ENCODE measurements around the gene OR11H12. TPM values are rescaled to one million over a fixed set of nuclear protein-coding genes. Genes with fewer than 3 reads are reported as not detected.
"Not testable (repeated sequence)": the region's sequence is repeated elsewhere in the genome, so short reads cannot be mapped to it uniquely, and the experiment has no call there.

The OR11H12 gene
- not detected for polyA plus RNA-seq (2013)

GRCh38 chr14:18600817-18601216 is at the start of gene OR11H12:
TSS of gene OR11H12 (plus strand) at chr14:18601117. CDS start at chr14:18601117, 0 bp downstream.
- DNase-seq; H3K9me3 ChIP-seq (ENCODE audit: control extremely low read depth in 1 of 5, control insufficient read depth in 4 of 5, insufficient read depth in 2 of 5, low read depth in 1 of 5, low read length in 4 of 5); H3K36me3 ChIP-seq (ENCODE audit: control insufficient read depth in 4 of 4, insufficient read depth in 4 of 4, low read length in 3 of 4); POLR2A ChIA-PET; CTCF ChIA-PET; H3K27me3 ChIP-seq (replicated peaks in 2 of 5; ENCODE audit: control insufficient read depth in 4 of 5, insufficient read depth in 5 of 5, low read length in 4 of 5); H3K27ac ChIP-seq (ENCODE audit: insufficient read depth in 1 of 2, low read depth in 1 of 2, low read length in 2 of 2, poor library complexity in 1 of 2, severe bottlenecking in 2 of 2); H3K4me1 ChIP-seq (ENCODE audit: control extremely low read depth in 1 of 4, control insufficient read depth in 4 of 4, insufficient read depth in 4 of 4, low read length in 3 of 4); H3K4me3 ChIP-seq (ENCODE audit: control insufficient read depth in 1 of 7, extremely low read depth in 1 of 7, insufficient read depth in 4 of 7, low read depth in 2 of 7, low read length in 6 of 7): not testable (repeated sequence)
- no CpG with 5 or more reads among the region's 3 CpGs for WGBS (ENCODE audit: insufficient coverage)

- H3K27ac ChIP-seq (ENCODE audit: insufficient read depth in 1 of 2, low read depth in 1 of 2, low read length in 2 of 2, poor library complexity in 1 of 2, severe bottlenecking in 2 of 2); CTCF ChIA-PET; H3K27me3 ChIP-seq (replicated peaks in 2 of 5; ENCODE audit: control insufficient read depth in 4 of 5, insufficient read depth in 5 of 5, low read length in 4 of 5); POLR2A ChIA-PET; H3K36me3 ChIP-seq (ENCODE audit: control insufficient read depth in 4 of 4, insufficient read depth in 4 of 4, low read length in 3 of 4); H3K9me3 ChIP-seq (ENCODE audit: control extremely low read depth in 1 of 5, control insufficient read depth in 4 of 5, insufficient read depth in 2 of 5, low read depth in 1 of 5, low read length in 4 of 5); H3K4me1 ChIP-seq (ENCODE audit: control extremely low read depth in 1 of 4, control insufficient read depth in 4 of 4, insufficient read depth in 4 of 4, low read length in 3 of 4); H3K4me3 ChIP-seq (ENCODE audit: control insufficient read depth in 1 of 7, extremely low read depth in 1 of 7, insufficient read depth in 4 of 7, low read depth in 2 of 7, low read length in 6 of 7); DNase-seq: not testable (repeated sequence)
- 61% methylated on average over 6 of the region's 31 CpGs for WGBS (ENCODE audit: insufficient coverage)
These were observed 18.0 kb upstream of the OR11H12 start for GRCh38 chr14:18582908-18583307.

GRCh38 chr14:18626610-18627213 is 25.8 kb downstream of the OR11H12 start:
- WGBS (ENCODE audit: insufficient coverage) = no CpG with 5 or more reads among the region's 32 CpGs

GRCh38 chr14:18636066-18636465 is 35.1 kb downstream of the OR11H12 start:
- DNase-seq; H3K27ac ChIP-seq (ENCODE audit: insufficient read depth in 1 of 2, low read depth in 1 of 2, low read length in 2 of 2, poor library complexity in 1 of 2, severe bottlenecking in 2 of 2); H3K9me3 ChIP-seq (ENCODE audit: control extremely low read depth in 1 of 5, control insufficient read depth in 4 of 5, insufficient read depth in 2 of 5, low read depth in 1 of 5, low read length in 4 of 5); H3K4me3 ChIP-seq (ENCODE audit: control insufficient read depth in 1 of 7, extremely low read depth in 1 of 7, insufficient read depth in 4 of 7, low read depth in 2 of 7, low read length in 6 of 7); H3K36me3 ChIP-seq (ENCODE audit: control insufficient read depth in 4 of 4, insufficient read depth in 4 of 4, low read length in 3 of 4); H3K27me3 ChIP-seq (replicated peaks in 2 of 5; ENCODE audit: control insufficient read depth in 4 of 5, insufficient read depth in 5 of 5, low read length in 4 of 5); H3K4me1 ChIP-seq (ENCODE audit: control extremely low read depth in 1 of 4, control insufficient read depth in 4 of 4, insufficient read depth in 4 of 4, low read length in 3 of 4); CTCF ChIA-PET; POLR2A ChIA-PET: not testable (repeated sequence)
- WGBS (ENCODE audit: insufficient coverage) = no CpG with 5 or more reads among the region's 11 CpGs

More at GRCh38 chr14:18626610-18627213, 25.8 kb downstream of the OR11H12 start:
- H3K27me3 ChIP-seq (replicated peaks in 2 of 5; ENCODE audit: control insufficient read depth in 4 of 5, insufficient read depth in 5 of 5, low read length in 4 of 5); DNase-seq; H3K4me3 ChIP-seq (ENCODE audit: control insufficient read depth in 1 of 7, extremely low read depth in 1 of 7, insufficient read depth in 4 of 7, low read depth in 2 of 7, low read length in 6 of 7); CTCF ChIA-PET; H3K36me3 ChIP-seq (ENCODE audit: control insufficient read depth in 4 of 4, insufficient read depth in 4 of 4, low read length in 3 of 4); H3K27ac ChIP-seq (ENCODE audit: insufficient read depth in 1 of 2, low read depth in 1 of 2, low read length in 2 of 2, poor library complexity in 1 of 2, severe bottlenecking in 2 of 2); H3K4me1 ChIP-seq (ENCODE audit: control extremely low read depth in 1 of 4, control insufficient read depth in 4 of 4, insufficient read depth in 4 of 4, low read length in 3 of 4); POLR2A ChIA-PET; H3K9me3 ChIP-seq (ENCODE audit: control extremely low read depth in 1 of 5, control insufficient read depth in 4 of 5, insufficient read depth in 2 of 5, low read depth in 1 of 5, low read length in 4 of 5): not testable (repeated sequence)

- H3K9me3 ChIP-seq (ENCODE audit: control extremely low read depth in 1 of 5, control insufficient read depth in 4 of 5, insufficient read depth in 2 of 5, low read depth in 1 of 5, low read length in 4 of 5); H3K27me3 ChIP-seq (replicated peaks in 2 of 5; ENCODE audit: control insufficient read depth in 4 of 5, insufficient read depth in 5 of 5, low read length in 4 of 5); H3K4me3 ChIP-seq (ENCODE audit: control insufficient read depth in 1 of 7, extremely low read depth in 1 of 7, insufficient read depth in 4 of 7, low read depth in 2 of 7, low read length in 6 of 7); H3K27ac ChIP-seq (ENCODE audit: insufficient read depth in 1 of 2, low read depth in 1 of 2, low read length in 2 of 2, poor library complexity in 1 of 2, severe bottlenecking in 2 of 2); POLR2A ChIA-PET; CTCF ChIA-PET; H3K36me3 ChIP-seq (ENCODE audit: control insufficient read depth in 4 of 4, insufficient read depth in 4 of 4, low read length in 3 of 4); DNase-seq; H3K4me1 ChIP-seq (ENCODE audit: control extremely low read depth in 1 of 4, control insufficient read depth in 4 of 4, insufficient read depth in 4 of 4, low read length in 3 of 4): not testable (repeated sequence)
These were observed 37.1 kb downstream of the OR11H12 start for GRCh38 chr14:18638032-18638431.

- DNase-seq; H3K27me3 ChIP-seq (replicated peaks in 2 of 5; ENCODE audit: control insufficient read depth in 4 of 5, insufficient read depth in 5 of 5, low read length in 4 of 5); H3K9me3 ChIP-seq (ENCODE audit: control extremely low read depth in 1 of 5, control insufficient read depth in 4 of 5, insufficient read depth in 2 of 5, low read depth in 1 of 5, low read length in 4 of 5); H3K4me3 ChIP-seq (ENCODE audit: control insufficient read depth in 1 of 7, extremely low read depth in 1 of 7, insufficient read depth in 4 of 7, low read depth in 2 of 7, low read length in 6 of 7); POLR2A ChIA-PET; H3K4me1 ChIP-seq (ENCODE audit: control extremely low read depth in 1 of 4, control insufficient read depth in 4 of 4, insufficient read depth in 4 of 4, low read length in 3 of 4); CTCF ChIA-PET; H3K27ac ChIP-seq (ENCODE audit: insufficient read depth in 1 of 2, low read depth in 1 of 2, low read length in 2 of 2, poor library complexity in 1 of 2, severe bottlenecking in 2 of 2); H3K36me3 ChIP-seq (ENCODE audit: control insufficient read depth in 4 of 4, insufficient read depth in 4 of 4, low read length in 3 of 4): not testable (repeated sequence)
- no CpG with 5 or more reads among the region's 4 CpGs for WGBS (ENCODE audit: insufficient coverage)
These were observed 37.9 kb downstream of the OR11H12 start for GRCh38 chr14:18638785-18639184.

GRCh38 chr14:18646075-18646730 is 45.3 kb downstream of the OR11H12 start:
- DNase-seq; H3K27me3 ChIP-seq (replicated peaks in 2 of 5; ENCODE audit: control insufficient read depth in 4 of 5, insufficient read depth in 5 of 5, low read length in 4 of 5); H3K27ac ChIP-seq (ENCODE audit: insufficient read depth in 1 of 2, low read depth in 1 of 2, low read length in 2 of 2, poor library complexity in 1 of 2, severe bottlenecking in 2 of 2); H3K4me1 ChIP-seq (ENCODE audit: control extremely low read depth in 1 of 4, control insufficient read depth in 4 of 4, insufficient read depth in 4 of 4, low read length in 3 of 4); H3K9me3 ChIP-seq (ENCODE audit: control extremely low read depth in 1 of 5, control insufficient read depth in 4 of 5, insufficient read depth in 2 of 5, low read depth in 1 of 5, low read length in 4 of 5); CTCF ChIA-PET; POLR2A ChIA-PET; H3K4me3 ChIP-seq (ENCODE audit: control insufficient read depth in 1 of 7, extremely low read depth in 1 of 7, insufficient read depth in 4 of 7, low read depth in 2 of 7, low read length in 6 of 7); H3K36me3 ChIP-seq (ENCODE audit: control insufficient read depth in 4 of 4, insufficient read depth in 4 of 4, low read length in 3 of 4): not testable (repeated sequence)
- WGBS (ENCODE audit: insufficient coverage) = no CpG with 5 or more reads among the region's 45 CpGs

All from common myeloid progenitor, CD34-positive (primary cell).